SK-N-SH treated with all-trans-retinoic acid at 6 μM for 48 hours (cell line): ENCODE data around the gene CYP19A1.

Experiments
- ARNTL ChIP-seq: fragments of 450-650 bp; formaldehyde crosslinking; IDR thresholded peaks from 2 replicates; pipeline ENCODE4 v1.5.0; 2020; ENCODE audit warnings: low read depth, mild to moderate bottlenecking, moderate library complexity, borderline replicate concordance
- CSDC2 ChIP-seq: fragments of 250-450 bp; sonication (Bioruptor Pico); IDR thresholded peaks from 2 replicates; pipeline ENCODE4 v1.5.0; 2020; ENCODE audit warnings: mild to moderate bottlenecking, moderate library complexity
- PATZ1 ChIP-seq: fragments of 250-450 bp; sonication (Bioruptor Pico); IDR thresholded peaks from 2 replicates; pipeline ENCODE4 v1.8.0; 2020; ENCODE audit warnings: mild to moderate bottlenecking, moderate library complexity, borderline replicate concordance
- SNAI2 ChIP-seq: fragments of 250-450 bp; sonication (Bioruptor Pico); IDR thresholded peaks from 2 replicates; pipeline ENCODE4 v1.5.0; 2020; ENCODE audit warnings: mild to moderate bottlenecking, moderate library complexity
- TSHZ2 ChIP-seq: fragments of 250-450 bp; sonication (Bioruptor Pico); IDR thresholded peaks from 2 replicates; pipeline ENCODE4 v1.5.0; 2020; ENCODE audit warnings: mild to moderate bottlenecking, moderate library complexity
- ZC3H10 ChIP-seq: fragments of 250-450 bp; sonication (Bioruptor Pico); IDR thresholded peaks from 2 replicates; pipeline ENCODE4 v1.5.1; 2021; ENCODE audit warnings: mild to moderate bottlenecking, moderate library complexity
- ZFP3 ChIP-seq: fragments of 250-450 bp; sonication (Bioruptor Pico); IDR thresholded peaks from 2 replicates; pipeline ENCODE4 v1.5.0; 2020; ENCODE audit warnings: mild to moderate bottlenecking, moderate library complexity
- ZFP30 ChIP-seq: fragments of 450-650 bp; formaldehyde crosslinking; IDR thresholded peaks from 2 replicates; pipeline ENCODE4 v1.5.0; 2022; ENCODE audit warnings: mild to moderate bottlenecking, moderate library complexity

GRCh38 chr15:51265037-51265555 is 73.3 kb downstream of the CYP19A1 start:
- TF ChIP-seq ZFP30 = no peak
- no peak for TF ChIP-seq CSDC2
- TF ChIP-seq TSHZ2 (CRISPR knock-in tag) = no peak
- no peak for TF ChIP-seq SNAI2
- no peak for TF ChIP-seq ARNTL (CRISPR knock-in tag)
- TF ChIP-seq ZC3H10 (CRISPR knock-in tag) = no peak
- no peak for TF ChIP-seq PATZ1 (CRISPR knock-in tag)
- TF ChIP-seq ZFP3 (CRISPR knock-in tag) = no peak
